BJ (cell line): ENCODE measurements around the gene WDR7. TPM values are rescaled to one million over a fixed set of nuclear protein-coding genes. Genes with fewer than 3 reads are reported as not detected.

ENCODE experiments used
- CTCF ChIA-PET: fragments of 350-600 bp; formaldehyde crosslinking; extraction: SDS; loops from one replicate; lab custom pipeline; 2021; ENCODE audit warnings: antibody characterized with exemption, inconsistent platforms; lab: Yijun Ruan, JAX
- POLR2A ChIA-PET: fragments of 300-600 bp; sonication (Branson Sonifier 250); formaldehyde crosslinking; extraction: SDS; loops from one replicate; lab custom pipeline; 2021; ENCODE audit warnings: antibody characterized with exemption; lab: Charles Lee
- DNase-seq: peaks from one replicate; pipeline ENCODE4 v3.0.0-alpha.2; 2011; ENCODE audit warnings: low read depth
- H3K27me3 ChIP-seq: 2 replicates; pipeline ENCODE4 v1.6.0; 2011; ENCODE audit warnings: low read length; ENCODE audit not compliant: control insufficient read depth, insufficient read depth
- H3K36me3 ChIP-seq: 2 replicates; pipeline ENCODE4 v1.5.1; 2011; ENCODE audit warnings: low read length; ENCODE audit not compliant: control insufficient read depth, insufficient read depth
- H3K4me3 ChIP-seq: 2 replicates; pipeline ENCODE4 v1.5.1; 2011; ENCODE audit warnings: low read depth, mild to moderate bottlenecking, control low read depth, low read length
- polyA plus RNA-seq: library from polyadenylated mRNA; depleted of rRNA; stranded (reverse); fragments of >200 nt; gene quantifications from 2 replicates; pipeline ENCODE4 v1.2.3, GENCODE V29; 2011; rRNA removed
- small RNA-seq: library from RNA; depleted of rRNA; stranded (forward); fragments of <200 nt; gene quantifications from one replicate; pipeline ENCODE3, GENCODE V24; 2012; ENCODE audit warnings: low replicate concordance, low read depth; ENCODE audit not compliant: insufficient read length
- TF ChIP-seq, protein P1 (sequence below): IDR thresholded peaks from 2 replicates; pipeline ENCODE4 v1.5.1; 2011; ENCODE audit warnings: low read depth, mild to moderate bottlenecking, control low read depth, inconsistent platforms, low read length, moderate library complexity; ENCODE audit not compliant: insufficient read depth

The WDR7 gene
- polyA plus RNA-seq, 1 experiment: 9.7 TPM

DNA sequence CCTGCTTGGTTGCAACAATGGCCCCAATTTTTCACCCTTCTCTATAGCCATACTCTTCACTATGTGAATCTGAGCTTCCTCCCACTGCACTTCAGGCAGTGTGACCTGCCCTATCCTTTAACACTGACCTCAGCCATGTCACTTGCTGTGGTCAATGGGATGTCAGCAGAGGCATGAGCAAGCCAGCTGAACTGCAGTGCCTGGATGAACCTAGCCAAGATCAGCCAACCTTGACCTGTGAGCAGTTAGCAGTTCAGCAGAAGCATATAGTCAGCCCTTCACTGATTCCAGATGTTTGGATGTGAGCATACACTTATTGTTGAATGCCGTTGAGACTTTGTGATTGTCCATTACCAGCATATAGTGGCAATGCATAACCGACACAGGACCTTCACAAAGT is 432.3 kb downstream of the WDR7 start:
- TF ChIP-seq, protein P1, sequence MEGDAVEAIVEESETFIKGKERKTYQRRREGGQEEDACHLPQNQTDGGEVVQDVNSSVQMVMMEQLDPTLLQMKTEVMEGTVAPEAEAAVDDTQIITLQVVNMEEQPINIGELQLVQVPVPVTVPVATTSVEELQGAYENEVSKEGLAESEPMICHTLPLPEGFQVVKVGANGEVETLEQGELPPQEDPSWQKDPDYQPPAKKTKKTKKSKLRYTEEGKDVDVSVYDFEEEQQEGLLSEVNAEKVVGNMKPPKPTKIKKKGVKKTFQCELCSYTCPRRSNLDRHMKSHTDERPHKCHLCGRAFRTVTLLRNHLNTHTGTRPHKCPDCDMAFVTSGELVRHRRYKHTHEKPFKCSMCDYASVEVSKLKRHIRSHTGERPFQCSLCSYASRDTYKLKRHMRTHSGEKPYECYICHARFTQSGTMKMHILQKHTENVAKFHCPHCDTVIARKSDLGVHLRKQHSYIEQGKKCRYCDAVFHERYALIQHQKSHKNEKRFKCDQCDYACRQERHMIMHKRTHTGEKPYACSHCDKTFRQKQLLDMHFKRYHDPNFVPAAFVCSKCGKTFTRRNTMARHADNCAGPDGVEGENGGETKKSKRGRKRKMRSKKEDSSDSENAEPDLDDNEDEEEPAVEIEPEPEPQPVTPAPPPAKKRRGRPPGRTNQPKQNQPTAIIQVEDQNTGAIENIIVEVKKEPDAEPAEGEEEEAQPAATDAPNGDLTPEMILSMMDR: no peak
- Histone ChIP-seq H3K27me3 (no peaks in the 10 kb centered on the region), H3K36me3 (no peaks in the 10 kb centered on the region), H3K4me3 (no peak overlapping the region)
- no peak for DNase-seq
- ChIA-PET CTCF (no interaction called here), POLR2A (no interaction called here)

- no peak for DNase-seq
- CTCF ChIA-PET: no interaction called here
- POLR2A ChIA-PET: no interaction called here
- H3K27me3 ChIP-seq: no peaks in the 10 kb centered on the region
- H3K36me3 ChIP-seq: no peaks in the 10 kb centered on the region
- no peak overlapping the region for H3K4me3 ChIP-seq
- TF ChIP-seq, protein P1: no peak
Observed at GRCh38 chr18:57084331-57085271, 433.4 kb downstream of the WDR7 start.

DNA sequence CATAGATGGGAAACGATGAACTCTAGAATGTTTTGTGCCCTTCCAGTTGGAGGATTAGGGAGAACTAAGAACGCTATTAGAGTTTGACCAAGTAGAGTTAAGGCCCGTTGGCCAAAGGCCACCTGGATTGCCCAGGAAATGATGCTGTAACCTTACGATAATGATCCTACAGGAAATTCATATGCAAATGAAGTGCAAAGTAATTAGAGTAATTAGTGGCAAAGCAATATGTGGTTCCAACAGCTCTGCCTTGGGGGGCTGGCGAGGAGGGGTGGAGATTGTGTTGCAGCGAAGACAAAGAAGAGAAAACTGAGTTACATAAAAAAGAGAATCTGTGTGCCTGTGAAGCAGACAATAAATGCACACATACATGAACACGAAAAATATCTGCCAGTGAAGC is 434.2 kb downstream of the WDR7 start:
- TF ChIP-seq, protein P1: no peak
- no peak overlapping the region for H3K4me3 ChIP-seq
- ChIA-PET POLR2A (no interaction called here), CTCF (no interaction called here)
- DNase-seq: no peak
- no peaks in the 10 kb centered on the region for H3K36me3 ChIP-seq
- H3K27me3 ChIP-seq: no peaks in the 10 kb centered on the region

- CTCF ChIA-PET: no interaction called here
Observed at GRCh38 chr18:57086163-57086562, 435.0 kb downstream of the WDR7 start.

More at GRCh38 chr18:57086163-57086562, 435.0 kb downstream of the WDR7 start:
- DNase-seq: no peak
- Histone ChIP-seq H3K36me3 (no peaks in the 10 kb centered on the region), H3K4me3 (no peak overlapping the region), H3K27me3 (no peaks in the 10 kb centered on the region)
- TF ChIP-seq, protein P1: no peak
- POLR2A ChIA-PET: no interaction called here

Small RNA genes within 50 kb of the gene (small RNA-seq; reads per million reads assigned to genes)
- gene RF00012: not detected
- not detected for gene RF00019

Other genes starting within 250 kb of the WDR7 start
- gene TXNL1, start 12.8 kb upstream of the WDR7 start, polyA plus RNA-seq: 38.7 and 74.2 TPM in 2 replicates